Thoracic aorta (tissue), 2 donors: ENCODE data around the gene CCNI. TPM values are rescaled to one million over a fixed set of nuclear protein-coding genes. Genes with fewer than 3 reads are reported as not detected.

Experiments
- ATAC-seq: fragments of 150-250 bp; one replicate; pipeline ENCODE4 v1.8.0; 2017; ENCODE audit warnings: low read depth; ENCODE audit not compliant: insufficient number of reproducible peaks, low FRiP score
- DNase-seq: peaks from one replicate; pipeline ENCODE4 v3.0.0-alpha.2; 2020; ENCODE audit warnings: low spot score
- H3K27ac ChIP-seq, 2 donors: fragments of 200-600 bp; sonication (generic); 1 replicate in 1 of 2; 2 replicates in 1 of 2; pipeline ENCODE4 v1.5.1; 2016; ENCODE audit warnings: mild to moderate bottlenecking in 2 of 2, moderate library complexity in 2 of 2
- H3K27me3 ChIP-seq: fragments of 200-600 bp; sonication (generic); replicated peaks from 2 replicates; pipeline ENCODE4 v1.6.0; 2016; ENCODE audit warnings: mild to moderate bottlenecking; ENCODE audit not compliant: insufficient read depth
- H3K36me3 ChIP-seq: fragments of 200-600 bp; sonication (generic); one replicate; pipeline ENCODE4 v1.5.1; 2016
- H3K4me1 ChIP-seq, 2 donors: fragments of 200-600 bp; sonication (generic); 1 replicate in 1 of 2; 2 replicates in 1 of 2; pipeline versions ENCODE4 v1.5.1 to v1.6.0; 2016; ENCODE audit warnings: low read depth in 2 of 2, mild to moderate bottlenecking in 1 of 2; ENCODE audit not compliant: control insufficient read depth in 1 of 2
- H3K4me3 ChIP-seq: fragments of 200-600 bp; sonication (generic); 2 replicates; pipeline ENCODE4 v1.5.1; 2016; ENCODE audit warnings: mild to moderate bottlenecking
- H3K9me3 ChIP-seq: fragments of 200-600 bp; sonication (generic); 2 replicates; pipeline ENCODE4 v1.5.1; 2016
- total RNA-seq, 2 donors: library from RNA; depleted of rRNA; stranded (reverse); fragments of >200 nt; gene quantifications; one replicate each; pipeline versions ENCODE4 v1.1.0 to v1.2.3, GENCODE V29; 2016
- TF ChIP-seq, protein P1 (sequence below): fragments of 200-600 bp; sonication (generic); IDR thresholded peaks from one replicate; pipeline ENCODE4 v1.5.1; 2019; ENCODE audit warnings: antibody characterized with exemption

The CCNI gene, protein sequence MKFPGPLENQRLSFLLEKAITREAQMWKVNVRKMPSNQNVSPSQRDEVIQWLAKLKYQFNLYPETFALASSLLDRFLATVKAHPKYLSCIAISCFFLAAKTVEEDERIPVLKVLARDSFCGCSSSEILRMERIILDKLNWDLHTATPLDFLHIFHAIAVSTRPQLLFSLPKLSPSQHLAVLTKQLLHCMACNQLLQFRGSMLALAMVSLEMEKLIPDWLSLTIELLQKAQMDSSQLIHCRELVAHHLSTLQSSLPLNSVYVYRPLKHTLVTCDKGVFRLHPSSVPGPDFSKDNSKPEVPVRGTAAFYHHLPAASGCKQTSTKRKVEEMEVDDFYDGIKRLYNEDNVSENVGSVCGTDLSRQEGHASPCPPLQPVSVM
- total RNA-seq, result 100 to 1,000 TPM; 244 to 322 TPM

GRCh38 chr4:77075869-77076799, at the start of gene CCNI:
TSS of gene CCNI (minus strand) at chr4:77075989. CDS start at chr4:77066362, 9,627 bp downstream.
- Histone ChIP-seq H3K27ac (peak within 1 kb of the TSS; percentile 100), H3K4me1 (peaks cover 28 to 52% of the 10 kb centered on the region in 2 donors), H3K36me3 (no peaks in the 10 kb centered on the region), H3K27me3 (no peaks in the 10 kb centered on the region), H3K4me3 (peak within 1 kb of the TSS; percentile 99), H3K9me3 (no peaks in the 10 kb centered on the region)
- peak; percentile 84 for DNase-seq
- peak; percentile 95 for ATAC-seq
- TF ChIP-seq, protein P1, sequence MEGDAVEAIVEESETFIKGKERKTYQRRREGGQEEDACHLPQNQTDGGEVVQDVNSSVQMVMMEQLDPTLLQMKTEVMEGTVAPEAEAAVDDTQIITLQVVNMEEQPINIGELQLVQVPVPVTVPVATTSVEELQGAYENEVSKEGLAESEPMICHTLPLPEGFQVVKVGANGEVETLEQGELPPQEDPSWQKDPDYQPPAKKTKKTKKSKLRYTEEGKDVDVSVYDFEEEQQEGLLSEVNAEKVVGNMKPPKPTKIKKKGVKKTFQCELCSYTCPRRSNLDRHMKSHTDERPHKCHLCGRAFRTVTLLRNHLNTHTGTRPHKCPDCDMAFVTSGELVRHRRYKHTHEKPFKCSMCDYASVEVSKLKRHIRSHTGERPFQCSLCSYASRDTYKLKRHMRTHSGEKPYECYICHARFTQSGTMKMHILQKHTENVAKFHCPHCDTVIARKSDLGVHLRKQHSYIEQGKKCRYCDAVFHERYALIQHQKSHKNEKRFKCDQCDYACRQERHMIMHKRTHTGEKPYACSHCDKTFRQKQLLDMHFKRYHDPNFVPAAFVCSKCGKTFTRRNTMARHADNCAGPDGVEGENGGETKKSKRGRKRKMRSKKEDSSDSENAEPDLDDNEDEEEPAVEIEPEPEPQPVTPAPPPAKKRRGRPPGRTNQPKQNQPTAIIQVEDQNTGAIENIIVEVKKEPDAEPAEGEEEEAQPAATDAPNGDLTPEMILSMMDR, result no peak

DNA sequence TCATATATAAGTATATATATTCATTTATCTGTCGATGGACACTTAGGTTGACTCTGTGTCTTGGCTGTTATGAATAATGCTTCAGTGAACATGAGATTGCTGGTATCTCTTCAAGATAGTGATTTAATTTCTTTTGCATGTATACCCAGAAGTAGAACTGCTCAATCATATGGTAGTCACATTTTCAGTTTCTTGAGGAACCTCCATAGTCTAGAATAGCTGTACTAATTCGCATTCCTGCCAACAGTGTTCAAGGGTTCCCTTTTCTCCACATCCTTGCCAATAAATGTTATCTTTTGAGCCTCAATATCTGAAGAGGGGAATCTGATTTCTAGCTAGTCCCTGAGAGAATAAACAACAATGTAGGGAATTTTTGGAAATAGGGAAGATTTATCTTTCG, 48.8 kb upstream of the CCNI start:
- no peaks in the 10 kb centered on the region for H3K36me3 ChIP-seq
- ATAC-seq, result no peak

GRCh38 chr4:77123411-77123810, 47.6 kb upstream of the CCNI start:
- H3K36me3 ChIP-seq, result no peaks in the 10 kb centered on the region
- no peak overlapping the region for H3K4me3 ChIP-seq
- no peak for ATAC-seq
- H3K9me3 ChIP-seq, result no peaks in the 10 kb centered on the region
- H3K27me3 ChIP-seq, result no peaks in the 10 kb centered on the region
- TF ChIP-seq, protein P1, result no peak
- no peak overlapping the region for H3K27ac ChIP-seq
- no peak for DNase-seq
- no peaks in the 10 kb centered on the region for H3K4me1 ChIP-seq

More for the DNA sequence above, 48.8 kb upstream of the CCNI start:
- Histone ChIP-seq H3K27ac (no peak overlapping the region), H3K27me3 (no peaks in the 10 kb centered on the region), H3K9me3 (no peaks in the 10 kb centered on the region), H3K4me3 (no peak overlapping the region), H3K4me1 (no peaks in the 10 kb centered on the region)
- TF ChIP-seq, protein P1, result no peak
- DNase-seq, result no peak

DNA sequence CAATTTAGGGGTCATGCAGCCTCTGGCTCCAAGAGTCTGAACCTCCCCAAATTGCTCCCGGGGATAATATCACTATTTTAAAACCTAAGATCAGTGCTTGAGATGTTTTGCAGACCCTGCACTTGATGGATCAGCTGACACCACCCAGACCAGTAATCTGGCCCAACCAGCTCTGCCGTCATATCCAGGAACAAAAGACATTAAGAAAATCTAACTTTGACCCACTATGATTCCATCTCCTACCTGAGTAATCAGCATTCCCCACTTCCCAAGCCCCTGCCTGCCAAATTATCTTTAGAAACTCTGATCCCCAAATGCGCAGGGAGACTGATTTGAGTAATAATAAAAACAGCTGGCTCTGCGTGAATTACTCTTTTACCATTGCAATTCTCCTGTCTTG, 46.9 kb upstream of the CCNI start:
- Histone ChIP-seq H3K4me1 (no peaks in the 10 kb centered on the region), H3K9me3 (no peaks in the 10 kb centered on the region), H3K4me3 (no peak overlapping the region), H3K27me3 (no peaks in the 10 kb centered on the region), H3K27ac (no peak overlapping the region), H3K36me3 (no peaks in the 10 kb centered on the region)
- DNase-seq (no peak), ATAC-seq (no peak)
- TF ChIP-seq, protein P1, result no peak

DNA sequence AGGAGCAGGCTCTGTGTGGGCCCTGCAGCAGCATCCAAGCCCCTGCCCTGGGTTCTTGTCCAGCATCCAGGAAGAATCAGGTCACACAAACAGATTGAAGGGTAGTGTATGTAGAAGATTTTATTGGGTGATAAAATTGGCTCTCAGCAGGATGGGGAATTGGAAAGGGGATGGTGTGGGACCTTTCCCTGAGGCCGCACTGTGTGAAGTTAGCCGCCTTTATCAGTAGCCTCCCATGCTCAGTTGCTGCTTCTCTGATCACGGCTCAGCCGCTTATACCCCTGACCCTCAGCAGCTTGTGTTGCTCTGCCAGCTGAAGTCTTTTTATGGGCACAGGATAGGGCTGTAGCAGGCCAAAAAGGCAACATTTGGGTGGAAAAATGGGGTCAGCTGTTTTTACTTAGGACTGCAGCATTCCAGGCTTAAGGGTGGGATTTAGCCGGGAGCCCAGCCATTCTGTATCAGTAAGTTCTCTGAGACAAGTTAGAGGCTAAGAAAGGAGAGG, 46.0 kb upstream of the CCNI start:
- Histone ChIP-seq H3K4me3 (no peak overlapping the region), H3K36me3 (no peaks in the 10 kb centered on the region), H3K27ac (no peak overlapping the region), H3K9me3 (no peaks in the 10 kb centered on the region), H3K4me1 (no peaks in the 10 kb centered on the region), H3K27me3 (no peaks in the 10 kb centered on the region)
- TF ChIP-seq, protein P1, result no peak
- DNase-seq (no peak), ATAC-seq (no peak)
